ENCODE measurements around the gene IL1RAPL2. TPM values are rescaled to one million over a fixed set of nuclear protein-coding genes. Genes with fewer than 3 reads are reported as not detected.

IL1RAPL2 gene
- total RNA-seq, 1 experiment from 2014 or later, result 1.6 TPM

DNA sequence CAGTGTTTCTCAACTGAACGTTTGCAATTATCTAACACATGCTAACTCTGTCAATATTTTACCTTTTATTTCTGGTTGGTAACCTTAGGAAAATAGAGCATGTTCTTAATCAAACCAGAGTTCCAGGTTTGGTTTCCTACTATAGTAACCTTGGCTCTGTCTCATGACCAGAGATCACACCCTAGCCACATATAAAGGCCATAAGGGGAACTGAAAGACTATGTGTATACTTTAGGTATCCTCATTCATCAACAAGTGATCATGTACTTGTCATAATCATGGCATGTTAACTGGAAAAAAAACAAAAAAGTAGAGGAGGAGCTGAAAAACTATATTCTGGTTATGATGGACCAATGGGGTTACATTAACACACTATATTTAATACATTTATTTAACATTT lies 352.1 kb downstream of the IL1RAPL2 start:
- H3K27ac ChIP-seq, result no peak overlapping the region
- no peak overlapping the region for H3K4me3 ChIP-seq
- ChIA-PET CTCF (no interaction called here), POLR2A (ENCODE audit: unreplicated experiment) (no interaction called here)
- H3K4me1 ChIP-seq (replicated peaks; ENCODE audit: insufficient read depth), result no peaks in the 10 kb centered on the region
- H3K9me2 ChIP-seq (ENCODE audit: insufficient read depth), result no peaks in the 10 kb centered on the region
- H3K27me3 ChIP-seq (ENCODE audit: insufficient read depth, low read depth), result no peaks in the 10 kb centered on the region
- no peaks in the 10 kb centered on the region for H3F3A ChIP-seq (ENCODE audit: insufficient read depth, low read depth)
- H3K79me2 ChIP-seq (ENCODE audit: low read depth), result no peaks in the 10 kb centered on the region
- no peaks in the 10 kb centered on the region for H3K36me3 ChIP-seq (ENCODE audit: low read depth)
- no peaks in the 10 kb centered on the region for H3K9me3 ChIP-seq (ENCODE audit: insufficient read depth, low read depth)
- BruUV-seq (replicated peaks), result no TSS peak
- H4K20me1 ChIP-seq (ENCODE audit: insufficient read depth), result no peaks in the 10 kb centered on the region
- intact Hi-C loops (cut with micrococcal nuclease; ENCODE audit: unreplicated experiment), result no loop called here
- TF ChIP-seq, protein P1, sequence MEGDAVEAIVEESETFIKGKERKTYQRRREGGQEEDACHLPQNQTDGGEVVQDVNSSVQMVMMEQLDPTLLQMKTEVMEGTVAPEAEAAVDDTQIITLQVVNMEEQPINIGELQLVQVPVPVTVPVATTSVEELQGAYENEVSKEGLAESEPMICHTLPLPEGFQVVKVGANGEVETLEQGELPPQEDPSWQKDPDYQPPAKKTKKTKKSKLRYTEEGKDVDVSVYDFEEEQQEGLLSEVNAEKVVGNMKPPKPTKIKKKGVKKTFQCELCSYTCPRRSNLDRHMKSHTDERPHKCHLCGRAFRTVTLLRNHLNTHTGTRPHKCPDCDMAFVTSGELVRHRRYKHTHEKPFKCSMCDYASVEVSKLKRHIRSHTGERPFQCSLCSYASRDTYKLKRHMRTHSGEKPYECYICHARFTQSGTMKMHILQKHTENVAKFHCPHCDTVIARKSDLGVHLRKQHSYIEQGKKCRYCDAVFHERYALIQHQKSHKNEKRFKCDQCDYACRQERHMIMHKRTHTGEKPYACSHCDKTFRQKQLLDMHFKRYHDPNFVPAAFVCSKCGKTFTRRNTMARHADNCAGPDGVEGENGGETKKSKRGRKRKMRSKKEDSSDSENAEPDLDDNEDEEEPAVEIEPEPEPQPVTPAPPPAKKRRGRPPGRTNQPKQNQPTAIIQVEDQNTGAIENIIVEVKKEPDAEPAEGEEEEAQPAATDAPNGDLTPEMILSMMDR (conservative IDR thresholded peaks at IDR 0.05), result no peak
- TF ChIP-seq EZH2 (IDR thresholded peaks at IDR 0.05; ENCODE audit: low read depth), result no peak
- no peak overlapping the region for H2AFZ ChIP-seq
- no peak overlapping the region for H3K4me2 ChIP-seq
- no peak for DNase-seq

DNA sequence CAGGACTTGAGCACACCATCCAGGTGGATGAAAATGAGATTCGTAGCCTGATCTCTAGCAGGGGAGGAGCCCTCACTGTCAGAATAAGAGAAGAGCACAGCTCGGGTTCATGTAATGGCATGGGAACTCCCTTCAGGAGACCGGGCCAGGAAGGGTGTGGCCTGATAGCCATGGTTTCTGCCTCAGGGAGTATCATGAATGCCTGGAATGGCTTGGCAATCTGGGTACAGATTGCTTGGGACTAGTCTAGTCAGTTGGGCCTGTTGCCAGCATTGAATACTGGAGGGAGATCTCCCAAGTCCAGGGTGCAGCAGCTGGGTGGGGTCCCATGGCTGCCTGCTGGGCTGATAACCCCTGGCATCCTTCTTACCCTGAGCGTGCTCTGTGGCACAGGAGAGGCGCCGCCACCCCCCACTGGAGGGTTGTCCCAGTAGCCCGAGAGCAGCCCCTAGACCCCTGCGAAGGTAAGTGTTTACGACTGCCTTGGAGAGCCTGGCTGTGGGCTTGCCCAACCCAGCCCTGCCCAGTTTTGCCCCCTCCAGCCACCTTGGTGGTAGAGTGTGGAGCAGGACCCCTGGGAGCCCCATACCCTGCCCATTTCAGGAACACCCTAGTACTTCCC lies 355.7 kb downstream of the IL1RAPL2 start:
- Histone ChIP-seq H2AFZ (no peak overlapping the region), H3K36me3 (ENCODE audit: low read depth) (no peaks in the 10 kb centered on the region), H3K9me3 (ENCODE audit: insufficient read depth, low read depth) (no peaks in the 10 kb centered on the region), H3K27ac (no peak overlapping the region), H3F3A (ENCODE audit: insufficient read depth, low read depth) (no peaks in the 10 kb centered on the region), H3K27me3 (ENCODE audit: insufficient read depth, low read depth) (no peaks in the 10 kb centered on the region), H3K4me1 (replicated peaks; ENCODE audit: insufficient read depth) (no peaks in the 10 kb centered on the region), H3K4me2 (no peak overlapping the region), H4K20me1 (ENCODE audit: insufficient read depth) (no peaks in the 10 kb centered on the region), H3K79me2 (ENCODE audit: low read depth) (no peaks in the 10 kb centered on the region), H3K9me2 (ENCODE audit: insufficient read depth) (no peaks in the 10 kb centered on the region), H3K4me3 (no peak overlapping the region)
- intact Hi-C loops (cut with micrococcal nuclease; ENCODE audit: unreplicated experiment), result loop anchor here (1.0 to 2.0 kb wide), 3 partner anchors 253 to 356 kb away; no protein-coding TSS in a partner anchor
- TF ChIP-seq, protein P1 (conservative IDR thresholded peaks at IDR 0.05), result no peak
- no peak for TF ChIP-seq EZH2 (IDR thresholded peaks at IDR 0.05; ENCODE audit: low read depth)
- DNase-seq, result peak in 1 of 2 experiments; percentile 28
- ChIA-PET CTCF (interaction anchor here (0.6 to 1.1 kb wide), 4 partner anchors 73 to 542 kb away, joined by 3 to 5 read pairs (median 4); no protein-coding TSS in a partner anchor), POLR2A (ENCODE audit: unreplicated experiment) (no interaction called here)
- BruUV-seq (replicated peaks), result no TSS peak

DNA sequence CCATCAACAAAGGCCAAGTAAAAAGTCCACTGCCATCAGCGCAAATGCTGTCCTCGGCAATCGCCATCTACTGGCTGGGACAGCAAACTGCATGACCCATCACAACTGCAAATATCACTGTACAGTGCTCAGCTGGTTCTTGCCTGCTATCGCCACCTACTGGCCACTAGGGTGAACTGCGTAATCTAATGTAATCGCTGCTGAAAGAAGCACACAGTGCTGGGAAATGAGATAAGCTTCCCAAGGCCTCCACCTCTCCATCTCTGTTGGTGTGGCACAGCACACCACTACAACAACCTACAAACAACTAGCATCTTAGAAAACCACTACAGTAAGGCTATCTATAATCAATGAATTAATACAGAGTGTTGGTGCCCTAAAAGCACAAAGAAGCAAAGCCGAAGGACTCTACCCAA lies 356.2 kb downstream of the IL1RAPL2 start:
- BruUV-seq (replicated peaks), result no TSS peak
- no peaks in the 10 kb centered on the region for H3K27me3 ChIP-seq (ENCODE audit: insufficient read depth, low read depth)
- CTCF ChIA-PET, result interaction anchor here (0.5 to 1.1 kb wide), 5 partner anchors 74 to 628 kb away, joined by 3 to 9 read pairs (median 5); partner anchors contain the start of gene IL1RAPL2
- H4K20me1 ChIP-seq (ENCODE audit: insufficient read depth), result no peaks in the 10 kb centered on the region
- intact Hi-C loops (cut with micrococcal nuclease; ENCODE audit: unreplicated experiment), result loop anchor here (1.0 to 2.0 kb wide), 3 partner anchors 253 to 357 kb away; no protein-coding TSS in a partner anchor
- H3K9me2 ChIP-seq (ENCODE audit: insufficient read depth), result no peaks in the 10 kb centered on the region
- no peaks in the 10 kb centered on the region for H3F3A ChIP-seq (ENCODE audit: insufficient read depth, low read depth)
- H3K27ac ChIP-seq, result no peak overlapping the region
- POLR2A ChIA-PET (ENCODE audit: unreplicated experiment), result interaction anchor here (0.7 kb wide), 1 partner anchor 405 kb away, joined by 6 read pairs; no protein-coding TSS in a partner anchor
- peak; percentile 59 to 61 for DNase-seq
- H3K4me3 ChIP-seq, result no peak overlapping the region
- H3K9me3 ChIP-seq (ENCODE audit: insufficient read depth, low read depth), result no peaks in the 10 kb centered on the region
- H3K36me3 ChIP-seq (ENCODE audit: low read depth), result no peaks in the 10 kb centered on the region
- no peak overlapping the region for H3K4me2 ChIP-seq
- no peaks in the 10 kb centered on the region for H3K79me2 ChIP-seq (ENCODE audit: low read depth)
- H3K4me1 ChIP-seq (replicated peaks; ENCODE audit: insufficient read depth), result no peaks in the 10 kb centered on the region
- TF ChIP-seq EZH2 (IDR thresholded peaks at IDR 0.05; ENCODE audit: low read depth), result no peak
- TF ChIP-seq, protein P1 (conservative IDR thresholded peaks at IDR 0.05), result peak; percentile 96
- no peak overlapping the region for H2AFZ ChIP-seq

All from PC-9 (cell line).